CD14-positive monocyte (primary cell): ENCODE data around the gene CD93. TPM values are rescaled to one million over a fixed set of nuclear protein-coding genes. Genes with fewer than 3 reads are reported as not detected.

Experiments
- DNase-seq, 3 donors: peaks; one replicate each; pipeline ENCODE4 v3.0.0-alpha.2; 2011 to 2022
- H2AFZ ChIP-seq: 2 replicates; pipeline ENCODE4 v1.6.0; 2012; ENCODE audit warnings: mild to moderate bottlenecking, low read depth, low read length, inconsistent platforms; ENCODE audit not compliant: insufficient read depth, poor library complexity, severe bottlenecking
- H3K27ac ChIP-seq, 2 donors: 1 replicate in 1 of 2; 2 replicates in 1 of 2; pipeline ENCODE4 v1.5.1; 2012 to 2013; ENCODE audit warnings: low read length in 2 of 2, control low read depth in 1 of 2, inconsistent platforms in 1 of 2, low read depth in 1 of 2, mild to moderate bottlenecking in 1 of 2
- H3K27me3 ChIP-seq, 2 donors: one replicate each; pipeline versions ENCODE4 v1.6.0 to v1.6.1; 2011 to 2013; ENCODE audit warnings: low read length in 2 of 2; ENCODE audit not compliant: control insufficient read depth in 2 of 2, insufficient read depth in 2 of 2
- H3K36me3 ChIP-seq, 2 donors: replicated peaks in 1 of 2; 1 replicate in 1 of 2; 2 replicates in 1 of 2; pipeline versions ENCODE4 v1.5.1 to v1.6.1; 2012 to 2013; ENCODE audit warnings: low read length in 2 of 2, control low read depth in 1 of 2, inconsistent platforms in 1 of 2, mild to moderate bottlenecking in 1 of 2; ENCODE audit not compliant: insufficient read depth in 2 of 2, control insufficient read depth in 1 of 2
- H3K4me1 ChIP-seq, 2 donors: 1 replicate in 1 of 2; 2 replicates in 1 of 2; pipeline versions ENCODE4 v1.5.1 to v1.6.1; 2012 to 2013; ENCODE audit warnings: low read length in 2 of 2, control low read depth in 1 of 2, inconsistent platforms in 1 of 2, mild to moderate bottlenecking in 1 of 2, moderate library complexity in 1 of 2; ENCODE audit not compliant: insufficient read depth in 2 of 2, control insufficient read depth in 1 of 2
- H3K4me2 ChIP-seq: replicated peaks from 2 replicates; pipeline ENCODE3; 2012; ENCODE audit warnings: low read length, moderate library complexity, mild to moderate bottlenecking; ENCODE audit not compliant: poor library complexity, severe bottlenecking; ENCODE audit errors: extremely low read depth
- H3K4me3 ChIP-seq, 3 experiments: fragments of 200-600 bp in 1 of 3; sonication (generic) in 1 of 3; replicated peaks in 1 of 3; 1 replicate in 2 of 3; 2 replicates in 1 of 3; pipeline ENCODE4 v1.5.1; 2011 to 2013; ENCODE audit warnings: low read length in 3 of 3, mild to moderate bottlenecking in 3 of 3, control low read depth in 2 of 3, low read depth in 2 of 3, inconsistent platforms in 1 of 3, moderate library complexity in 1 of 3
- H3K79me2 ChIP-seq: 2 replicates; pipeline ENCODE4 v1.6.0; 2012; ENCODE audit warnings: mild to moderate bottlenecking, control low read depth, inconsistent platforms, low read length, moderate library complexity; ENCODE audit not compliant: insufficient read depth
- H3K9ac ChIP-seq: 2 replicates; pipeline ENCODE4 v1.6.0; 2017; ENCODE audit warnings: low read length, mild to moderate bottlenecking; ENCODE audit not compliant: insufficient read depth, poor library complexity, severe bottlenecking
- H3K9me3 ChIP-seq, 2 donors: replicated peaks in 1 of 2; 1 replicate in 1 of 2; 2 replicates in 1 of 2; pipeline versions ENCODE4 v1.5.1 to v1.6.1; 2012 to 2013; ENCODE audit warnings: low read length in 2 of 2, control low read depth in 1 of 2; ENCODE audit not compliant: control insufficient read depth in 1 of 2, insufficient read depth in 1 of 2
- H4K20me1 ChIP-seq: 2 replicates; pipeline ENCODE4 v1.6.0; 2012; ENCODE audit warnings: mild to moderate bottlenecking, low read length, control low read depth, moderate library complexity; ENCODE audit not compliant: insufficient read depth
- H3K27ac Mint-ChIP-seq, 7 donors: one replicate each; pipeline ENCODE4 v1.8.0; 2020; ENCODE audit warnings: mild to moderate bottlenecking in 7 of 7, mixed read lengths in 7 of 7, moderate library complexity in 6 of 7, inconsistent platforms in 2 of 7
- H3K27me3 Mint-ChIP-seq, 3 donors: one replicate each; pipeline ENCODE4 v1.8.0; 2021 to 2022; ENCODE audit warnings: low read depth in 3 of 3, mild to moderate bottlenecking in 3 of 3, mixed read lengths in 3 of 3, moderate library complexity in 3 of 3, inconsistent platforms in 1 of 3
- H3K36me3 Mint-ChIP-seq, 2 donors: one replicate each; pipeline ENCODE4 v1.8.0; 2020; ENCODE audit warnings: mixed read lengths in 2 of 2, inconsistent platforms in 1 of 2, mild to moderate bottlenecking in 1 of 2
- H3K4me1 Mint-ChIP-seq: one replicate; pipeline ENCODE4 v1.8.0; 2020; ENCODE audit warnings: mild to moderate bottlenecking, mixed read lengths
- H3K4me3 Mint-ChIP-seq, 2 donors: one replicate each; pipeline ENCODE4 v1.8.0; 2020; ENCODE audit warnings: mild to moderate bottlenecking in 2 of 2, mixed read lengths in 2 of 2, moderate library complexity in 1 of 2
- H3K9me3 Mint-ChIP-seq, 7 donors: one replicate each; pipeline ENCODE4 v1.8.0; 2020 to 2022; ENCODE audit warnings: mixed read lengths in 7 of 7, mild to moderate bottlenecking in 6 of 7, moderate library complexity in 6 of 7, inconsistent platforms in 2 of 7
- WGBS: methylation state at CpG from one replicate; pipeline ENCODE4 v1.1.5; 2013; ENCODE audit warnings: missing lambda C conversion rate; ENCODE audit not compliant: insufficient coverage; 5-methylcytosine and 5-hydroxymethylcytosine counted together
- intact Hi-C, 2 donors: fragments of 100-400 bp; cut with micrococcal nuclease; formaldehyde crosslinking; loops; one replicate each; pipeline versions ENCODE4 v1.15.0 to v1.15.1; 2023
- polyA plus RNA-seq, 3 donors: library from polyadenylated mRNA; depleted of rRNA in 1 of 3; unstranded in 2 of 3; stranded (reverse) in 1 of 3; fragments of 300-500 nt in 2 of 3; fragments of >200 nt in 1 of 3; fragmentation: Illumina TruSeq in 2 of 3; gene quantifications; 1 replicate in 2 of 3; 2 replicates in 1 of 3; pipeline ENCODE4 v1.2.3, GENCODE V29; 2012 to 2021
- TF ChIP-seq, protein P1 (sequence below): fragments of 200-600 bp; IDR thresholded peaks from one replicate; pipeline ENCODE4 v1.8.0; 2022; ENCODE audit warnings: antibody characterized with exemption, mild to moderate bottlenecking

The CD93 gene
- polyA plus RNA-seq, 3 donors: 26.0 to 170 (median 48.9) TPM

GRCh38 chr20:23048283-23049200 is 37.6 kb downstream of the CD93 start:
- TF ChIP-seq, protein P1, sequence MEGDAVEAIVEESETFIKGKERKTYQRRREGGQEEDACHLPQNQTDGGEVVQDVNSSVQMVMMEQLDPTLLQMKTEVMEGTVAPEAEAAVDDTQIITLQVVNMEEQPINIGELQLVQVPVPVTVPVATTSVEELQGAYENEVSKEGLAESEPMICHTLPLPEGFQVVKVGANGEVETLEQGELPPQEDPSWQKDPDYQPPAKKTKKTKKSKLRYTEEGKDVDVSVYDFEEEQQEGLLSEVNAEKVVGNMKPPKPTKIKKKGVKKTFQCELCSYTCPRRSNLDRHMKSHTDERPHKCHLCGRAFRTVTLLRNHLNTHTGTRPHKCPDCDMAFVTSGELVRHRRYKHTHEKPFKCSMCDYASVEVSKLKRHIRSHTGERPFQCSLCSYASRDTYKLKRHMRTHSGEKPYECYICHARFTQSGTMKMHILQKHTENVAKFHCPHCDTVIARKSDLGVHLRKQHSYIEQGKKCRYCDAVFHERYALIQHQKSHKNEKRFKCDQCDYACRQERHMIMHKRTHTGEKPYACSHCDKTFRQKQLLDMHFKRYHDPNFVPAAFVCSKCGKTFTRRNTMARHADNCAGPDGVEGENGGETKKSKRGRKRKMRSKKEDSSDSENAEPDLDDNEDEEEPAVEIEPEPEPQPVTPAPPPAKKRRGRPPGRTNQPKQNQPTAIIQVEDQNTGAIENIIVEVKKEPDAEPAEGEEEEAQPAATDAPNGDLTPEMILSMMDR: peak; percentile 86
- H2AFZ ChIP-seq: peak overlapping the region; percentile 53
- H3K9ac ChIP-seq: peak overlapping the region; percentile 79
- peaks cover 10% of the 10 kb centered on the region for H3K79me2 ChIP-seq
- H3K4me1 ChIP-seq: peaks cover 43 to 70% of the 10 kb centered on the region in 2 donors
- peaks cover 34% of the 10 kb centered on the region for H4K20me1 ChIP-seq
- peaks cover 0 to 7% of the 10 kb centered on the region in 2 donors for H3K36me3 ChIP-seq
- Mint-ChIP-seq H3K27ac (peak overlapping the region; percentile 65 to 91 (median 85)), H3K27me3 (peaks cover 12 to 22% (median 20%) of the 10 kb centered on the region in 3 donors), H3K4me1 (peaks cover 59% of the 10 kb centered on the region), H3K9me3 (peaks cover 0 to 11% (median 1%) of the 10 kb centered on the region in 7 donors), H3K36me3 (peaks cover 18 to 21% of the 10 kb centered on the region in 2 donors), H3K4me3 (peak overlapping the region; percentile 88 to 93)
- 3% methylated on average over 92 of the region's 92 CpGs for WGBS
- H3K27ac ChIP-seq: peak overlapping the region; percentile 48 to 91
- H3K4me3 ChIP-seq: peak overlapping the region; percentile 43 to 79 (median 47)
- H3K9me3 ChIP-seq: no peaks in the 10 kb centered on the region
- intact Hi-C loops: loop anchor here in 1 of 2 donors (2.0 to 10.0 kb wide), 2 partner anchors 186 to 354 kb away; no protein-coding TSS in a partner anchor
- peaks cover 0 to 11% of the 10 kb centered on the region in 2 donors for H3K27me3 ChIP-seq
- peak; percentile 80 to 81 (median 81) for DNase-seq
- peak overlapping the region; percentile 87 for H3K4me2 ChIP-seq

GRCh38 chr20:23047738-23048214 is 38.3 kb downstream of the CD93 start:
- Mint-ChIP-seq H3K27ac (peak overlapping the region in 3 of 7 donors; percentile 43 to 88 (median 85)), H3K27me3 (peaks cover 12 to 23% (median 20%) of the 10 kb centered on the region in 3 donors), H3K4me1 (peaks cover 62% of the 10 kb centered on the region), H3K9me3 (peaks cover 0 to 11% (median 1%) of the 10 kb centered on the region in 7 donors), H3K36me3 (peaks cover 18 to 21% of the 10 kb centered on the region in 2 donors), H3K4me3 (peak overlapping the region; percentile 88 to 93)
- 17% methylated on average over 47 of the region's 47 CpGs for WGBS
- Histone ChIP-seq H3K9ac (peak overlapping the region; percentile 79), H3K79me2 (peaks cover 10% of the 10 kb centered on the region), H3K4me3 (peak overlapping the region; percentile 40 to 79 (median 43)), H3K4me1 (peaks cover 44 to 78% of the 10 kb centered on the region in 2 donors), H3K36me3 (peaks cover 0 to 7% of the 10 kb centered on the region in 2 donors), H3K27ac (peak overlapping the region in 1 of 2 donors; percentile 91), H3K9me3 (no peaks in the 10 kb centered on the region), H2AFZ (no peak overlapping the region), H3K4me2 (peak overlapping the region; percentile 87), H4K20me1 (peaks cover 34% of the 10 kb centered on the region), H3K27me3 (peaks cover 0 to 11% of the 10 kb centered on the region in 2 donors)
- intact Hi-C loops: loop anchor here in 1 of 2 donors (2.0 to 10.0 kb wide), 2 partner anchors 187 to 353 kb away; no protein-coding TSS in a partner anchor
- TF ChIP-seq, protein P1: no peak
- peak in 1 of 3 donors; percentile 26 for DNase-seq
